ENCODE measurements around the gene KCNIP4. TPM values are rescaled to one million over a fixed set of nuclear protein-coding genes. Genes with fewer than 3 reads are reported as not detected.

KCNIP4 gene
- total RNA-seq, 3 donors from 2014 or later = 0.96 to 11.3 (median 2.4) TPM

DNA sequence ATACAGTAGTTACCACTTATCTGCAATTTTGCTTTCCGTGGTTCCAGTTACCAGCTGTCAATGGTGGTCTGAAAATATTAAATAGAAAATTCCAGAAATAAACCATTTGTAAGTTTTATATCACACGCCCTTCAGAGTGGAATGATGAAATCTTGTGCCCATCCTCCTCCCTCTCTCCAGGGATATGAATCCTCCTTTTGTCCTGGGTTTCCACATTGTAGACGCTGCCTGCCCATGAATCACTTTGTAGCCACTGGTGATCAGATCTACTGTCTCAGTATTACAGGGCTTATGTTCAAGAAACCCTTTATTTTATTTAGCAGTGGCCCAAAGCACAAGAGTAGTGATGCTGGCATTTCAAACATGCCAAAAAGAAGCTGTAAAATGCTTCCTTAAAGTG, 198.6 kb downstream of the KCNIP4 start:
- Histone ChIP-seq H3K4me1 (ENCODE audit: low read depth) (no peaks in the 10 kb centered on the region), H3K9me3 (no peaks in the 10 kb centered on the region), H3K4me3 (no peak overlapping the region), H3K36me3 (ENCODE audit: low read depth) (no peaks in the 10 kb centered on the region)
- no peak for ATAC-seq
- no peak for DNase-seq
- intact Hi-C loops (cut with DNase I, micrococcal nuclease) = no loop called here
- TF ChIP-seq, protein P1, sequence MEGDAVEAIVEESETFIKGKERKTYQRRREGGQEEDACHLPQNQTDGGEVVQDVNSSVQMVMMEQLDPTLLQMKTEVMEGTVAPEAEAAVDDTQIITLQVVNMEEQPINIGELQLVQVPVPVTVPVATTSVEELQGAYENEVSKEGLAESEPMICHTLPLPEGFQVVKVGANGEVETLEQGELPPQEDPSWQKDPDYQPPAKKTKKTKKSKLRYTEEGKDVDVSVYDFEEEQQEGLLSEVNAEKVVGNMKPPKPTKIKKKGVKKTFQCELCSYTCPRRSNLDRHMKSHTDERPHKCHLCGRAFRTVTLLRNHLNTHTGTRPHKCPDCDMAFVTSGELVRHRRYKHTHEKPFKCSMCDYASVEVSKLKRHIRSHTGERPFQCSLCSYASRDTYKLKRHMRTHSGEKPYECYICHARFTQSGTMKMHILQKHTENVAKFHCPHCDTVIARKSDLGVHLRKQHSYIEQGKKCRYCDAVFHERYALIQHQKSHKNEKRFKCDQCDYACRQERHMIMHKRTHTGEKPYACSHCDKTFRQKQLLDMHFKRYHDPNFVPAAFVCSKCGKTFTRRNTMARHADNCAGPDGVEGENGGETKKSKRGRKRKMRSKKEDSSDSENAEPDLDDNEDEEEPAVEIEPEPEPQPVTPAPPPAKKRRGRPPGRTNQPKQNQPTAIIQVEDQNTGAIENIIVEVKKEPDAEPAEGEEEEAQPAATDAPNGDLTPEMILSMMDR (IDR thresholded peaks at IDR 0.05) = no peak

DNA sequence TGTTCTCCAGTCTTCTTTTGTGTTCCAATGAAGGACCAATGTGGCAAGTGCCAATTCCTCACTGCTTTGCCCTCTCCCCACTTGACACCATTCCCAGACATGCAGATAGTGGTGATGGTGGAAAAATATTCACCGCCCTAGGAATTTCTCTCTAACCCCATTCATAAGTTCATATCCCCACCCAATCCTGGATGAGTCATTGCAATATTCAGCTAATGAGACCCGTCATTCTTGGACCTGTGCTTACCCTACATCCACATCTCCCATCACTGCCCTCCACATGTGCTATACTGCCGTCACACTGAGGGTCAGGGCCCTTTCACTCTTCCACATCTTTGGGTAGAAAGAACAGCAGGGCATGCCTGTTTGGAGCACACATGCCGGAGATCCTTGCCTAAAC, 199.2 kb downstream of the KCNIP4 start:
- DNase-seq = no peak
- Histone ChIP-seq H3K4me3 (no peak overlapping the region), H3K4me1 (ENCODE audit: low read depth) (no peaks in the 10 kb centered on the region), H3K9me3 (no peaks in the 10 kb centered on the region), H3K36me3 (ENCODE audit: low read depth) (no peaks in the 10 kb centered on the region)
- TF ChIP-seq, protein P1 (IDR thresholded peaks at IDR 0.05) = no peak
- no peak for ATAC-seq
- intact Hi-C loops (cut with DNase I, micrococcal nuclease) = no loop called here

DNA sequence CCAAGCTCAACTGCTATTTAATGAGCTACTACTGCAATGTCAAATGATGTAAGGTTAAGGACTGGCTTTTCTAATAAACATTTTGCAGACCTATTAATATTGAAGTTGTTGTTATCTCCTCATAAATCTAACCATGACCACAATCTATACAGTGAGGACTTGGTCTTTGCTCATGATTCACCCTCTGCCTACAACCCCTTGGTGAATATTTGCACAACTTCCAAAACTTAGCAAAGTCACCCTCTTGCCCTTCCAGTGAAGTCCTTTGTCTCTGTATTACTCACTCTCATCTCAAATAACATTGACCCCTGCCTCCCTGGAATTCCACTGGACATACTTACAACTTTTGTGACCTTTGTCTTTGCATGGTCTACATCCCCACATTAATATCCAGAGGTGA, 204.5 kb downstream of the KCNIP4 start:
- intact Hi-C loops (cut with DNase I, micrococcal nuclease) = no loop called here
- TF ChIP-seq, protein P1 (IDR thresholded peaks at IDR 0.05) = no peak
- no peaks in the 10 kb centered on the region for H3K36me3 ChIP-seq (ENCODE audit: low read depth)
- no peak overlapping the region for H3K4me3 ChIP-seq
- H3K4me1 ChIP-seq (ENCODE audit: low read depth) = no peaks in the 10 kb centered on the region
- no peak for ATAC-seq
- H3K9me3 ChIP-seq = no peaks in the 10 kb centered on the region
- no peak for DNase-seq

DNA sequence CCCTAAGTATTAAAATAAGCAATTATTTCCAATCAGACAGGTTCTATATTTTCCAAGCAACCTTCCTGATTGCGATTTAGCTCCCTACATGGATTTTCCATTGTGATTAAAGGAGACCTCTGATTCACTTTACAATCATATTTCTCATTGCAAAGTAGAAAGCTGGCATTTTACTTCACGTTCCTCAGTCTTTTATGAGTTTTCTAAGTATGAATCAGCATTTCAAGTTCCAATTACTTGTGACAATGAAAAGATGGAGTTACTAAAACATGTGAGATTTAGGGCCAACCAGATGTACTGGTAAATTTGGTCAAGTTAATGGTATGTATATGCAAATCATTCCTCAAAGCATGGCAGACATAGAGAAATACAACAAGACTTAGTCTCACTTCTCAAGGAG, 206.2 kb downstream of the KCNIP4 start:
- no peaks in the 10 kb centered on the region for H3K4me1 ChIP-seq (ENCODE audit: low read depth)
- H3K36me3 ChIP-seq (ENCODE audit: low read depth) = no peaks in the 10 kb centered on the region
- ATAC-seq = no peak
- intact Hi-C loops (cut with DNase I, micrococcal nuclease) = no loop called here
- DNase-seq = no peak
- TF ChIP-seq, protein P1 (IDR thresholded peaks at IDR 0.05) = no peak
- H3K4me3 ChIP-seq = no peak overlapping the region
- no peaks in the 10 kb centered on the region for H3K9me3 ChIP-seq

DNA sequence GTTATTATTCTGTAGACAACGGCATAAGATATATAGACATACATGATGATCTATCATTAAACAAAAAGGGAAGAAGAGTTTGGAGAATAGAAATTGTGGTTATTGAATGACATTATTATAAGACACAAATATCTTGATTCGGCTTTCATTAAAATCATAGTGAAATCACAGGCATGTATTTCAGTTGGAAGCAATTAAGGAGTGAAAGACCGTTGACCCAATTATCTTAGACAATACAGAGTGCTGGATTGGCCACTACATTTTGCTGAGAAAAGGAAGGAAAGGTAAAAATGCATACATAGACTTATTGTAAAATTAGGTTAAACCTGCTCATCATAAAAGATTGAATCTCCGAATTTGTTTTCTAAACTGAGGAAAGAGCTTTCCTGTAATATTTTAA, 209.8 kb downstream of the KCNIP4 start:
- DNase-seq (no peak), ATAC-seq (no peak)
- H3K4me3 ChIP-seq = no peak overlapping the region
- no peaks in the 10 kb centered on the region for H3K4me1 ChIP-seq (ENCODE audit: low read depth)
- intact Hi-C loops (cut with DNase I, micrococcal nuclease) = no loop called here
- no peaks in the 10 kb centered on the region for H3K36me3 ChIP-seq (ENCODE audit: low read depth)
- no peaks in the 10 kb centered on the region for H3K9me3 ChIP-seq
- TF ChIP-seq, protein P1 (IDR thresholded peaks at IDR 0.05) = no peak

DNA sequence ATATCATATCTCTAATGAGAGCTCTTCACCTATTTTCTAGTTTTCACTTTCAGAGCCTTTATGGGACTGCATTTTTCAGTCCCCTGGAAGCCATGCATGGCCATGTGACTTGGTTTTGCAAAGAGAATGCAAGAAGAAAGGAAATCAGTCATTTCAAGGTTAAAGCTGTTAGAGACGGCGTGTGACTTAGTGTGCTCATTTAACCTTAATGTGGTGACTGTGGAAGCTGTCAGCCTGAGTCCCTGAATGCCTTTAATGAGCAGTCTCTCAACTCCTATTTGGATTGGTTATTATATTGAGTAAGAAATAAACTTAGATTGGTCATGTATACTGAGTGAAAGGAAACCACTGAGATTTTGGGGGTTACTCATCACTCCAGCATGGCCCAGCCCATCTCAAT, 212.7 kb downstream of the KCNIP4 start:
- intact Hi-C loops (cut with DNase I, micrococcal nuclease) = no loop called here
- TF ChIP-seq, protein P1 (IDR thresholded peaks at IDR 0.05) = no peak
- Histone ChIP-seq H3K36me3 (ENCODE audit: low read depth) (no peaks in the 10 kb centered on the region), H3K4me3 (no peak overlapping the region), H3K9me3 (no peaks in the 10 kb centered on the region), H3K4me1 (ENCODE audit: low read depth) (no peaks in the 10 kb centered on the region)
- ATAC-seq (no peak), DNase-seq (no peak)
